ENCODE data around the gene MIPOL1. TPM values are rescaled to one million over a fixed set of nuclear protein-coding genes. Genes with fewer than 3 reads are reported as not detected.

MIPOL1 gene
- total and polyA plus RNA-seq, 9 donors: 5.0 to 29.5 (median 20.5) TPM

- 6 to 8% (median 6%) methylated on average over 49 to 67 of the region's 67 CpGs for WGBS, 3 donors
- Histone ChIP-seq H3K36me3 (no peaks in the 10 kb centered on the region), H3K27me3 (no peaks in the 10 kb centered on the region), H3K4me3 (no peak overlapping the region), H3K4me1 (ENCODE audit: insufficient read depth) (no peaks in the 10 kb centered on the region), H3K27ac (no peak overlapping the region), H3K9me3 (no peaks in the 10 kb centered on the region)
- intact Hi-C loops (cut with DNase I): no loop called here
- no peak for DNase-seq
- TF ChIP-seq POLR2A (IDR thresholded peaks at IDR 0.05) (no peak), CTCF (IDR thresholded peaks at IDR 0.05) (no peak), EP300 (IDR thresholded peaks at IDR 0.05) (no peak)
Observed at GRCh38 chr14:37583358-37584210, 385.8 kb downstream of the MIPOL1 start.

GRCh38 chr14:37584211-37585100 is 386.7 kb downstream of the MIPOL1 start:
- DNase-seq: no peak
- H3K4me3 ChIP-seq: no peak overlapping the region
- no peaks in the 10 kb centered on the region for H3K27me3 ChIP-seq
- H3K36me3 ChIP-seq: no peaks in the 10 kb centered on the region
- 5 to 10% (median 7%) methylated on average over 53 to 62 of the region's 62 CpGs for WGBS, 3 donors
- no peaks in the 10 kb centered on the region for H3K4me1 ChIP-seq (ENCODE audit: insufficient read depth)
- H3K9me3 ChIP-seq: no peaks in the 10 kb centered on the region
- TF ChIP-seq POLR2A (IDR thresholded peaks at IDR 0.05) (no peak), CTCF (IDR thresholded peaks at IDR 0.05) (no peak), EP300 (IDR thresholded peaks at IDR 0.05) (no peak)
- intact Hi-C loops (cut with DNase I): no loop called here
- no peak overlapping the region for H3K27ac ChIP-seq

GRCh38 chr14:37585101-37585511 is 387.4 kb downstream of the MIPOL1 start:
- DNase-seq: no peak
- H3K4me3 ChIP-seq: no peak overlapping the region
- no peaks in the 10 kb centered on the region for H3K27me3 ChIP-seq
- H3K36me3 ChIP-seq: no peaks in the 10 kb centered on the region
- WGBS, 3 donors: 7 to 10% (median 9%) methylated on average over 23 of the region's 23 CpGs
- no peaks in the 10 kb centered on the region for H3K9me3 ChIP-seq
- intact Hi-C loops (cut with DNase I): no loop called here
- no peak for TF ChIP-seq CTCF (IDR thresholded peaks at IDR 0.05)
- TF ChIP-seq EP300 (IDR thresholded peaks at IDR 0.05): no peak
- no peak for TF ChIP-seq POLR2A (IDR thresholded peaks at IDR 0.05)
- no peaks in the 10 kb centered on the region for H3K4me1 ChIP-seq (ENCODE audit: insufficient read depth)
- H3K27ac ChIP-seq: no peak overlapping the region

- TF ChIP-seq CTCF (IDR thresholded peaks at IDR 0.05) (no peak), POLR2A (IDR thresholded peaks at IDR 0.05) (no peak), EP300 (IDR thresholded peaks at IDR 0.05) (no peak)
- intact Hi-C loops (cut with DNase I): no loop called here
- Histone ChIP-seq H3K9me3 (no peaks in the 10 kb centered on the region), H3K36me3 (no peaks in the 10 kb centered on the region), H3K27ac (no peak overlapping the region), H3K4me3 (no peak overlapping the region), H3K27me3 (peaks cover 5% of the 10 kb centered on the region), H3K4me1 (ENCODE audit: insufficient read depth) (no peaks in the 10 kb centered on the region)
- no peak for DNase-seq
- 8 to 10% (median 10%) methylated on average over 10 of the region's 10 CpGs for WGBS, 3 donors
Observed at GRCh38 chr14:37585971-37586796, 388.4 kb downstream of the MIPOL1 start.

Data from ovary (tissue), 9 donors.